ENCODE measurements around the gene CHRM3.
"Not testable (repeated sequence)": the region's sequence is repeated elsewhere in the genome, so short reads cannot be mapped to it uniquely, and the experiment has no call there.

The CHRM3 gene

DNA sequence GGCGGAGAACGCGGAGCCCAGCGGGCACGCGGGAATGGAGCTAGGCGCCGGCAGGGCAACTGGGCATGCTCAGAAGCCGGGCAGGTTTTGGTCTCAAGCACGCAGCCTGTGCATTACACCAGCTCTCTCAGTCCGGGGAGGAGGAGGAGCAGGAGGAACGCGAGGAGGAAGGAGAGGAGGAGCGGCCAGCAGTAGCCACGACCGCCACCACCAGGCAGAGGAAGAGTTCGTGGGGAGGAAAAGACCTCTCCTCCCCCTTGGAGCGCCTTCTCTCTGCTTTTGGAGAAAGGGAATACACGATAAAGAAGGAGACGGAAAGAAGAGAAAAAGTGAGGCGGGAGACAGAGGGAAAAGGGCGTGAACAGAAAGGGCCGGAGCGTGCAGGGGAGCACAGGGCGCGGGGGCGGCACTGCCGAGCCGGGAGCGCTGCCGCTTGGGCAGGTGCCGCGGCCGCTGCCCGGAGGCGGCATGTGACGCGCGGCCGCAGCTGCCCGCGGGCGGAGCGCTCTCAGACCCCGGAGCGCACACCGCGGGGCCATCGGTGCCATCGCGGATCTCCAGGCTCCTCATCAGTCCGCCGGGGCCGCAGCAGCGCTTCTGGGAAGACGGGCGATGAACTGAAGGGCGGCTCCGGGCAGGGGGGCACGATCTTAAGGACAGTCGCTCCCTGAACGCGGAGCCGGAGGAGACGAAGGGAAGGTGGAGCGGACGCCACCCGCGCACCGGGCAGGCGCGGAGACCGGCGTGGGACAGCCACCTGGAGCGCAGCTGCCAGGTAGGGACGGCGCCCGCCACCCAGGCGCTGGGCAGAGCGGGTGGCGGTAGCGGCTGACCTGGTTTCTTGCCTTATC lies at the start of gene CHRM3:
Gene CHRM3 (plus strand): TSS at position 116 of the 851 bp plus-strand sequence. CDS start 520,884 bp downstream, outside the sequence.
- no peak for DNase-seq

DNA sequence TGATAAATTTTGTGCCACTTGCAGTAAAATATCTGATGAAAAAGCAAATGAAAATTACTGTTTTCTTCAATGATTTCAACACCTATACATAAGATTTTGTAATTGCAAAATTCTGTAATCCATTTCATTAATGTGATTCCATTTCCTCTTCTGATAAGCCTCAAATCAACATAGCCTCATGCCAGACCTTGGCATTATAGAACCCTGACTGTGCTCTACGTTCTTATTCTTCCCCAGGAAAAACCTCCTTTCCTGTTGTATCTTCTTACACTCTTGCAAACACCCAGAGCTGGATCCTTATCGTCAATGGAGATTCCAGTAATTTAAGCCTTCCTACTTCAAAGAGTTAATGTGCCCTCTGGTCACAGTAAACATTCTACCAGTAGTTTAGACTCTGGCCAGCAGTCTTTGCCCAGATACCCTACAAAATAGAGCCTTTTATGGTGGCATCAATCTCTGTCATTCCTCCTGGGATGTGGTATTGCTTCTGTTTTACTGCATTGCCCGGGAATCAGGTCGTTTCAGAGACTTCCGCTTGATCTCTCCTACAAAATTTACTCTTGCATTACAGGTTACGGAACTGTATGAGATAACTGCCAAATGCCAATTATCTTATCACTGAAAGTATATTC lies 48.5 kb upstream of the CHRM3 start:
- DNase-seq: no peak

DNA sequence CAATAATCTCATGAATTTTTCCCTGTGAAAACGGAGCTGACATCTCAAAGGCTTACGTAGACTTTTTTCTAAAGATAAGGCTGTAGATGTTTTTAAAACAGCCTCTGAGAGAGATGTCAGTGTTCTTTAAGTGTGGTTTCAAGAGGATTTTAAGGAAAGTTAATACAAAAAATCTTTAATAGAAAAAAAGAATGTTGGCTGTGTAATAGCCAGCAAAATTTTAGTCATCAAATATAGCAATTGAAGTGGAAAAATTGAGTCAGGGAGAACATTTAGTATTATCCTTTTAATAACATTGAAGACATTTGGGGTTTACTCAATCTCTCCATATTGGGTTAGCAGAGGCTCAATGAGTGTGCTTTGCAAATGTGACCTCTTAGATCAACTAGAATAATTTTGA lies 38.6 kb upstream of the CHRM3 start:
- no peak for DNase-seq

DNA sequence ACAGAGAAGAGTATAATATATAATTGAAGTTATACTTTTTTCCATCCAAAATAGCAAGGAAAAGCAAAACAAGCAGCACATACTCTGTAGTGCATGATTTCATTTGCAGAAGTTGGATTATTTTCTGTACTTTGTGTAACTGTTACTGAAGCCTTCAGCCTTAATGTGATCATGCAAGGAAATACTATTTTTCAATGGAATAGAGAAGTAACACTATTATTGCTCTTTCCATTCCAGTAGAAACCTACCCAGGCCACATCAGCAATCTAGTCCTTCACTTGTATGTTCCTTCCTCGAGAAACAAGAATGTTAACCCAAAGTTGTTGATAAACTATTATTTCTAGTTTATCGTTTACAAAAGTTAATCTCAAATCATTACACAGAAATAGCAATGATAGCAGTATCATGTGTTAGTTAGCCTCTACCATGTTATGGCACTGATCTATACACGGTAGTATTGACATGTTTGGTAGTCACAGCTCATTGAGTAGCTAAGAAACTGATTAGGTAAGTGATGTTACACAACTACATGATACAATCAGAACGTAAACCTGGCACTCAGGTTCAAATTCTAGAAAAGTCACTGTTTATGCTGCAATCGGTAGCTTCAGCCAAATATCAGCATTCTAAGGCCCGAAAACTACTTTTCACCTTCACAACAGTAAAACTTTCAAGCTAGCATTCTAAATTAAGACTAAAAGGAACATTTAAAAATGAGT lies 37.6 kb upstream of the CHRM3 start:
- DNase-seq: no peak

DNA sequence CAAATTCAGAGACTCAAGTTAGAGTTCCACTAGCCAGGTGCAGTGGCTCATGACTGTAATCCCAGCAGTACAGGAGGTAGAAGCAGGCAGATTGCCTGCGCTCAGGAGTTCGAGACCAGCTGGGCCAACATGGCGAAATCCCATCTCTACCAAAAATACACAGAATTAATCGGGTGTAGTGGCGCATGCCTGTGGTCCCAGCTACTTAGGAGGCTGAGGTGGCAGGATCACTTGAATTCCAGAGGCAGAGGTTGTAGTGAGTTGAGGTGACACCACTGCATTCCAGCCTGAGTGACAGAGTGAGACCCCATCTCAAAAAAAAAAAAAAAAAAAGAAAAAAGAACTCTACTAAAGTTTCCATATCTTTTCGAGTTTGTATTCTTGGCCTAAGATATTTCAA lies 36.7 kb upstream of the CHRM3 start:
- DNase-seq: no peak

DNA sequence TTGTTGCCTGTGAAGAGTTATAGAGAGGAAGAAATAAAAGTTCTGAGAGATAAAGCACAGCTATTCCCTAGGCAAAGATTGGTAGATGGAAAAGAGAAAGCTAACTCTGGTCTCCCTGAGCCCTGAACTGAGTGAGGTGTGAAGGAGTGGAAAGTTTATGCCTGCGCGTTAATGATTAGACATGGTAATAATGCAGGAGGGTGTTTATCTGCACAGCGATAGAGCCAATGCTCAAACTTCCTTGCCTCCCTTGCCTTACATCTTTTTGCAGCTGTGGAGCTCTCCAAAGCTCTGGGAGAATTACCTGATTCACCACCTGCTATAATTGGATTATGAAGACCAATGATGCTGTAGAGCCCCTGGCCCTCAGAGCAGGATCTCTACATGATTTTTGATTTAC lies 32.8 kb upstream of the CHRM3 start:
- no peak for DNase-seq

DNA sequence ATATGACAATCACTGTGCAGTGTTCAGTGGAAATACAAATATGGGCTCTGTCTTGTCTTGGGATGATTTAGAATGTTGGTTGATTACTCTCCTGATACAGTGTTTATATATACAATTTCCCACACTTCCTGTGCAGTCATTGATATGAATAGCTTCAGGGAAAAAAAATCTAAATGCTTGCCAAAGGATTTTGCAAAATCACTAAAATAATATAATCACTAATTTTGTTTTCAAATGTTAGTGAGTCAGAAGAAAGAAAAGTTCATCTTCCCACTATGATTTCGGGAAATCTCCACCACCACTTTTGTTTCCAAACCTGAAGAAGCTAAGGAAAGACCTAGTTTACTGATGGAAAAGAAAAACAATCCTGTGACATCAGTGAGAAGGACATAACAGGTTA lies 32.1 kb upstream of the CHRM3 start:
- no peak for DNase-seq

DNA sequence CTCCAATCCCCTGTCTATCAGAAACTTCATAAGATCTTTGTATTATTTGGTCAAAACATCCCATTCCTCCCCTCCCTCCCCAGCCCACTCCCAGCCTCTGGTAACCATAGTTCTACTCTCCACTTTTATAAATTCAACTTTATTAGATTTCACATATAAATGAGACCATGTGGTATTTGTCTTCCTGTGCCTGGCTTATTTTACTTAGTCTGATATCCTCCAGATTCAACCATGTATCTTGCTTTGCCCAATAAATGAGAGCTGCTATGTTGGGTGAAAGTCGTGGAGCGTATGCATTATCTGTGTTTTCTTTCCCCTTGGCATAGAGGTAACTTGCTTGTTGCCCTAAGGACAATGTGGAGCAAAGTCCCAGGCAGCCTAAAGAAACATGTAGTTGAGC lies 28.5 kb upstream of the CHRM3 start:
- DNase-seq: no peak

DNA sequence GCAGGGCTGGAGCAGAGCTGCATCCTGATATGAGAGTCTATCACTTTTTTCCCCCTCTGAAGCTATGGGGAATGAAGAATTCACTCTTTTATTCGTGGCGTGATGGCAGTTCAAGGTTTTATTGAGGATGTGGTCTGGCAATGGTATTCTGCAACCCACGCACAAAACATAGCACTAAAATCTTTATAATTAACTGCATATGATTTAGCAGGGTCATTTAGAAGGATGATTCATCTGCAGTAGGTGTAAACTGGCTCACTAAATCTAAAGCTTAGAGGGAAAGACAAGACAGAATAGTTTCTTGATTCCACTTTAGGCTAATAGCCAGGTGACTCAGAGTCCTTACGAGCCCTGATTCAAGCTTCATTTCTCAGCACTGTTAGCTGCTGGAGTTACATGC lies 25.0 kb upstream of the CHRM3 start:
- DNase-seq: no peak

DNA sequence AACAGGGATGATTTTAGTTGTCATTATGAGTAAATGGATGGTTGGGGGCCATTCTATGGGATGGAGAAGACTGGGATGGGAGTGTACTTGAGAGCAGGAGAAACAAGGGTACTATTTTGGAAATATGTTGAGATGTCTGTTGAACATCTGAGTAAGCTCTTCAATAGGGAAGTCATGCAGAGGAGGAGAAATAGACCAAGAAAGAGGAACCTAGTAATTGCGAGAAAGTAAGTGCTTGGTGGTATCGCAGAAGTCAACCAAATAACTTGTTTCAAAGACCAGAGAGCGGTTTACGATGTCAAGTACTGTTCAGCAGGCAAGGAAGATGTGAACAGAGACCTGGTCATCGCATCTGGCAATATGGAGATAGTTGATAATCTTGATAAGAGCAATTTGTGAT lies 22.4 kb upstream of the CHRM3 start:
- no peak for DNase-seq

DNA sequence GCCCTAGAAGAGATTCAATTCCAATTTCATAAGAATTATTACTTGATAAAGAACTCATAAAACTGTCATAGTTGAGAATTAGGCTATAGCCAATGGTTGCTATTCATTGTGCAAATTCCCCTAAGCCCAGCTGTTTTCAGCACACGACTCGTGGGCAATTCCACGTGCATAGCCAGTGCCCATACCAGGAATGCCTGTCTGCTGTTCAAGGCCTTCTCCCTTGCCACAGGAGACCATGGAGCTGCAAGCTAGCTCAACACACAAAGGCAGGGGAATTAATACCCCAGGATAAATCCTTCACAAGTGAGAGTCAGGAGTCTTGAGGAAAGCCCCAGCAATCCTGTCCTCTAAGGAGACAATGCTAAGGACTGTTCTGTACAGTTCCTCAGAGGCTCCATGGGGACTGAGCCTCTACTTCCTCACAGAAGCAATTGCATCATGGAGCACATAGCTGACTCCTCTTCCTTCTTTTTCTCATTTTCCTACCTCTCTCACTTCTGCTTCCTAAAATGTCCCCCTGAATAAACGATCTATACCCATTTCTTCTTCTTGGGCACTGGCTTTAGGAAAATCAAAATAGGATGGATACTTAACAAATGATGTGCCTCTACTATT lies 19.1 kb upstream of the CHRM3 start:
- no peak for DNase-seq

DNA sequence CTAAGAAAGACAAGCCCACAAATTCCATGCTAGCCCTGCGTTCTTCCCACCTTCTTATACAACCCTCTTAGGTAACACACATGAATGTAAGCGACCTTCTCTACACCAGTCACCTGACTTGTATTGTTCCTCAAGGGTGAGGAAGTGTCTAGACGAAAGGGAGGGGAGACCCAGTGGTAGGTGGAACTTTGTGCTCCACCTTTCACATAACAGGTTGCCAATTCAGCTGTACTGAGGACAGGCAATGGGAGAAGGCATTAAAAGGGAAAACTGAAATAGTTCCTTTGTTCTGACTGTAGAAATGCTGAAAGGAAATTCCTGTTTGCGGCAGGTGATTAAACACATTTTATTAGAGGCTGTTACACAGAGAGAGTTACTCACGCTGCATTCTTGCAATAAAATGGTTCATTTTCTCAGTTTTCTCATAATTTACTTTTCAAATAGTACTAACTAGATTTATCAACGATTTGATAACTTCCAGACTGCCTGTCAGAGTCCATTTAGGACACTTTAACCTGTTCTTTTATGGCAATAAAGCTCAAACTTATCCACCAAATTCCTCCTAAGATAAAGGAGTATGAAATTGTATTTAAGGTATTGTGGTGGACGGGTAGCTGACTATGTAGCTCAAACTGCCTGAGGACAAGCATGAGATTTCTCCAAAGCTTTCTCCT lies 17.8 kb upstream of the CHRM3 start:
- no peak for DNase-seq

DNA sequence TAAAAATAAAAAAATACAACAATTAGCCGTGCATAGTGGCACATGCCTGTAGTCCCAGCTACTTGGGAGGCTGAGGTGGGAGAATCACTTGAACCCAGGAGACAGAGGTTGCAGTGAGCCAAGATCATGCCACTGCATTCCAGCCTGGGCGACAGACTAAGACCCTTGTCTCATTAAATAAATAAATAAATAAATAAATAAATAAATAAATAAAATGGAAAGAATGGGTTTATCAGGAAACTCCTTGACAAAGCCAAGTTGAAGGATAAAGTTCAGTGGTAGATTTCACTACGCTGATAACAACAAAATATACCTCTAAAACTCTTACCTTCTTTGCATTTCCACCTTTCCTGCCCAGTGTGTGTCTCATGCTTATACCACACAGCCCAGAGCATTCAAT lies 15.5 kb upstream of the CHRM3 start:
- not testable (repeated sequence) for DNase-seq

DNA sequence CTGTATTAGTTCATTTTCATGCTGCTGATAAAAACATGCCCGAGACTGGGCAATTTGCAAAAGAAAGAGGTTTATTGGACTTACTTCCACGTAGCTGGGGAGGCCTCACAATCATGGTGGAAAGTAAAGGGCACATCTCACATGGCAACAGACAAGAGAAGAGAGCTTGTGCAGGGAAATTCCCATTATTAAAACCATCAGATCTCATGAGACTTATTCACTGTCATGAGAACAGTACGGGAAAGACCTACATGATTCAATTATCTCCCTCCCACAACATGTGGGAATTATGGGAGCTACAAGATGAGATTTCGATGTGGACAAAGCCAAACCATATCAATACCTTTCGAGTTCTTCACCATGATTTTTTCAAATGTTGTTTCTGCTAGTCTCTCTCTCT lies 3.7 kb upstream of the CHRM3 start:
- no peak for DNase-seq

DNA sequence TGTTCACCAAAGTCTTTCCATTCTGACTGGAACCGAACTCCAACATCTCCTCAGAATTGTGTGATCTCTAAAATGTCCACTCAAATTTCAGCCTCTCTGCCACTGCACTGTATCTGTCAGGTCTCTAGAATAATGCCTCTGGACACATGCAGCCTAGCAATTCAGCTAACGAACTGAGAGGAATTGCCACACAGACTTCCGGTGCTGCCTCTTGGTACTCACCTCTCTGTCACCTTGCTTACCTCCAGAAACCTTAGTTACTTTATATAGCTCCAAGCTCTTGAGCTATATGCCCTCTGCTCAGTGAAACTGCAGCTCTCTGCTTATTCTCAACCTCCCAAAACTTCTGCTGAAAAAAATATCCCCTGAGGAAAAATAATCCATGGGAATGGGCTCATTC lies 2.7 kb upstream of the CHRM3 start:
- no peak for DNase-seq

DNA sequence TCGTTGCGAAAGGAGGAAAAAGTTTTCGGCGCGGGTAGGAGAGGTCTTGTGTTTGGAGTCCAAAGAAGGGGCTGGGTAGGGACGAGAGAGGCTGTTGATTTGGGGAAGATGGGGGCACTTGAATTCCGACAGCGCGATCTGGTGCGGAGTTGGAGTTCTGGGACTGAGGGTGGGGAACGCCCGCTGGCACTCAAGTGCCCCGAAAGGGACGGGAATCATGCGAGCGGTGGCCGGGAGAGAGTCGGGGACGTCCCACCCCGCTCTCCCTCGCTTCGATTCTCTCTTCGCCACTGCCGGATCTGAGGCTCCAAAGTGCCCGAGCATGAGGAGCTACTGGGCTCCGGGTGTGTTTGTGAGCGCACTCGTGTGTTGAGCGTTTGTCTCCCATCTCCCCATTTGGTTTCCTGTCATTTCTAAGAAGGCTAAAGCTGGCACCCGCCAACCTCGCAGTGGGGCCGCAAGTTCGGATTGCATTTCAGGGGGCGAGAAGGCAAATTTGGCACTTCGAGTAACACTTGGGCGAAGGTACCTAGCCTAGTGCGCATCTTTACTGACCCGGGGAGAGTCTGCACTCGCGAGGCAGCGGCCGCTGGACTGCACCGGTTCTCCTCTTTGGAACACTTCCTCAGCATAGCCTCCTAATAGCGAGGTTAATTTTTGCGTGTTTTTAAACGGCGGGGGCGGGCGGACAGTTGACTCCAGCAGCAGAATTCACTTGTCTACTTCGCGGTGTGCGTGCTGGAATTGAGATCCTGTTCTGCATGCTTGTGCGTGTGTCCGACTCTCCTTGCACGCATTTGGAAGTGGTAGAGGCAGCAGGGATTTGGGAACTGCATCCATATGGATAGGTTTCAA lies 1.2 kb downstream of the CHRM3 start:
- no peak for DNase-seq

DNA sequence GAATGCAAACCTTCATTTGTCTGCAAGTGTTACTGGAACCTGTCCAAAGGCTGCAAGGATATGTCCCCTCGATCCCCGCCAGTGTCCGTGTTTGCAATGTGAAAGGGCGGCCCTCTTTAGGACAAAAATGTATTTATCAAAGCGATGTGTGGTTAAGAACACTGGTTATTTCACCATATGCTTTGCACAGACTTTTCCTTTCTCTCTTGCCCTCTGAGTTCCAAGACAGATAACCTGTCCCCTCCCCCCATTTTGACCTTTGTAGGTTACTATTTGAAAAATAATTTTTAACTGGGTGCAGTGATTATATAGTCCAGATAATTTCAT lies 1.8 kb downstream of the CHRM3 start:
- DNase-seq: no peak

DNA sequence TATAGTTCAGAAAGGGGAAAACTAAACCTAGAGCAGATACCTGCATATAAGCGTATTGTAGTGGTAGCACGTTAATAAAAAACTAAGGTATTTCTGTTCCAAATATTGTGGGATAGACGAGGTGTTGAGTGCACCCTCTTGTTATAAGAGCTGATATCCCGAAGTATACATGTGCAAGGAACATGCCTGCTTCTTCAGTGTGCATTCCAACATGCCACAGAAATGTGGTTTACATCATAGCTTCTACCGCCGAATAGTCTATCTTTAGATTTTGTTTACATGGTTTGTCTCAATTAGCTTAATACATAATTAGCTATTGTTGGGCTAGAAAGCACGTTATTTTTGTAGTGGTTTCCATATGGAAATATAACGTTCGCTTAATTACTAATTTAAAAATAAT lies 2.2 kb downstream of the CHRM3 start:
- DNase-seq: no peak

DNA sequence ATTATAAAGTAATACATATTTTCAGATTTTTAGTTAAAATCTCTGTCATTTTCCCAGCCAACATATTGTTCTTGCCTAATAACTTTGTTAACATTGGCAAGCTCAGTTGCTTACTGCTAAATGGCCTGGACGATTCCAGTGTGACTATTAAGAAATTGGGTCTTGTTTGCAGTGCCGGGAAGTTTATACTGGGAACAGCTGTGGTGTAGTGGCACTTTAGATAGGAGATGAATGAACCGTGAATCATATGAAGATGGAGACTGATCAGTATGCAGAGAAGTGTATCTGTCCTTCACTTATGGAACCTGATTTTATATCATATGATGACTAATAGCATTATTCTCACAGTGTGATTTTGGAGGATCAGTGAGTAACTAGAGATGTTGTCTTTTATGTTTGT lies 3.3 kb downstream of the CHRM3 start:
- no peak for DNase-seq

DNA sequence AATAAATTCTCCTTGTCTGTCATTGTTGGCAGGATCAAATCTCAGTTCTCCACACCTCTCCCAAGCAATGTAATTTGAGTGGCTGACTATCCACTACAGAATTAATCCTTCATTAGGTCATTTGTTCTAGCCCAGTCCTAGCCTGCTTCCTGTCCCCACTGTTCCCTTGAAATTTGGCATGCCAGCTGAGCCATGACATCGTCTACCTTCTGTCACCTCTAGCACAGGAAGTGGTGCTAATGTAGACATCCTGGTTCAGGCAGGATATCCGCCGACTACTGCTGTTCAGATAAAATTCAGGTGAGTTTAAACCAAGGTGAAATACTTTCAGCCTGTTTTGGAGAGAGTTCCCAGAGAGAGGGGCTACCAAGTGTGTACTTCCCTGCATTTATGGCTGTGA lies 5.9 kb downstream of the CHRM3 start:
- no peak for DNase-seq

DNA sequence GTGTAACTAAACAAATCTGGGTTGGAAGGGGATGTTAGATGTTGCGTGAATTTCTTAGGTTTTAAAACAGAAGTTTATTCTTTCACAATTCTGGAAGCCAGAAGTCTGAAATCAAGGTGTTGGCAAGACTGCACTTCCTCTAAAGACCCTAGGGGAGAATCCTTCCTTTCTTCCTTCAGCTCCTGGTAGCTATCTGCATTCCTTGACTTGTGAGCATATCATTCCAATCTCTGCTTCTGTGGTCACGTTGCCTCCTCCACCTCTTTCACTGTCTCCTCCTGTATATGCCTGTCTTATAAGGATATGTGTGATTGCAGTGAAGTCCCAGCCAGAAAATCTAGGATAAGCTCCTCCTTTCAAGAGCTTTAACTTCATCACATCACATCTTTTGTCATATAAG lies 7.7 kb downstream of the CHRM3 start:
- no peak for DNase-seq

DNA sequence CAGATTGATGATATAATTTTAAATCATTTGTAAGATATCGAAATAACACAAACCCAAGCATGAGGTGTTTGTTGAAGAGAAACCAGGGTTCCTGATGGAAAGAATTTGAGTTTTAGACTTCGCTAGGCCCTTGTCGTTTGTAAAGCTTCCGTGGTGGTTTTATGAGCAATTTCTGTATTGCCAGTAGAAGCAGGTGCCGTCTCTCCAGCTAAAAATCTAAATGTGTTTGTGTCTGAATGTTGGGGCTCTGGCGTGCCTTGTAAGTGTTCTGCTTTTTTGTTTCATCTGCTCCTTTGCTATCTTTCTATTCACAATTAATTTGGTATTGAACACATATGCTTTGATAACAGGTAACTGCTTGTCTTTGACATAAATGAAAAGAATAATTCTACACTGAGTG lies 27.5 kb downstream of the CHRM3 start:
- no peak for DNase-seq
